Calu3 (cell line): ENCODE data around the gene ANKZF1. TPM values are rescaled to one million over a fixed set of nuclear protein-coding genes. Genes with fewer than 3 reads are reported as not detected.

ENCODE experiments used
- BruUV-seq: library from RNA; stranded (reverse); fragments of 400-500 nt; replicated peaks from 2 replicates; lab custom pipeline; 2021; lab: Mats Ljungman, UMichigan
- CTCF ChIA-PET: fragments of 300-600 bp; sonication (Branson Sonifier 250); formaldehyde crosslinking; loops from one replicate; lab custom pipeline; 2022; ENCODE audit warnings: antibody characterized with exemption; lab: Charles Lee
- DNase-seq: peaks from one replicate; pipeline ENCODE4 v3.0.0; 2022
- H3K27ac Mint-ChIP-seq: one replicate; pipeline ENCODE4 v1.8.0; 2022; ENCODE audit warnings: mixed read lengths; ENCODE audit not compliant: unreplicated experiment
- H3K27me3 Mint-ChIP-seq: one replicate; pipeline ENCODE4 v1.8.0; 2022; ENCODE audit warnings: mixed read lengths; ENCODE audit not compliant: unreplicated experiment
- H3K36me3 Mint-ChIP-seq: one replicate; pipeline ENCODE4 v1.8.0; 2022; ENCODE audit warnings: mild to moderate bottlenecking, moderate library complexity, mixed read lengths; ENCODE audit not compliant: insufficient read depth, unreplicated experiment
- H3K4me1 Mint-ChIP-seq: one replicate; pipeline ENCODE4 v1.8.0; 2022; ENCODE audit warnings: mild to moderate bottlenecking, low read depth, mixed read lengths; ENCODE audit not compliant: unreplicated experiment
- H3K4me3 Mint-ChIP-seq: one replicate; pipeline ENCODE4 v1.8.0; 2022; ENCODE audit warnings: mild to moderate bottlenecking, low read depth, moderate library complexity, mixed read lengths; ENCODE audit not compliant: unreplicated experiment
- H3K9me3 Mint-ChIP-seq: one replicate; pipeline ENCODE4 v1.8.0; 2022; ENCODE audit warnings: low read depth, mixed read lengths; ENCODE audit not compliant: unreplicated experiment
- intact Hi-C: fragments of 100-400 bp; cut with micrococcal nuclease; formaldehyde crosslinking; loops from one replicate; pipeline ENCODE4 v1.10.0; 2022; ENCODE audit not compliant: unreplicated experiment
- total RNA-seq: library from RNA; stranded (reverse); gene quantifications from 2 replicates; pipeline ENCODE4 v1.2.3, GENCODE V29; 2022
- TF ChIP-seq, protein P1 (sequence below): fragments of 200-600 bp; IDR thresholded peaks from one replicate; pipeline ENCODE4 v1.8.0; 2022; ENCODE audit warnings: antibody characterized with exemption; ENCODE audit not compliant: unreplicated experiment

Gene ANKZF1
- total RNA-seq, 1 experiment from 2014 or later: 56.6 TPM

DNA sequence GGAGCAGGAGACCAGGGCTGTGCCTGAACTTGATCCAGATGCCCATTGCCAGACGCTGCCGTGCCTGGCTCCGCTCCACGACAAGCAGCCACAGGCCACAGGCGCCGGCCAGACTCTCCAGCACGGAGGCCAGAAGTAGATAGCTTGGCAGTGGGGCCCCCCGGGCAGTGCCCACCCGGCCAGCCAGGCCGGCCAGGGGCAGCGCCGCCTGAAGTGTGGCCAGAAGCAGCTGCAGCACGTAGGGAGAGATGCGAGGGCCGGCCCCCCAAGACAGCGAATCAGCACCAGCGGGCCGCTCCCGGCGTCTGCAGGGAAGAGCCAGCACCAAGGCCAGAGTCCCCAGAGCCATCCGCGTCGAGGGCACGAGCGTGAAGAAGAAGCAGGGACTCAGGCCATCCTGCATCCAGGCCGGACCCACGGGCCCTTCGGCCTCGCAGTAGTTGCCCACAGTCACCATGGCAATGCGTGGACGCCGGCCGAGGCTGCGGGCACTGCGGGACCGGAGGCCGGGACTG lies 11.3 kb upstream of the ANKZF1 start:
- no TSS peak for BruUV-seq
- no peaks in the 10 kb centered on the region for H3K27me3 Mint-ChIP-seq
- DNase-seq: peak; percentile 51

DNA sequence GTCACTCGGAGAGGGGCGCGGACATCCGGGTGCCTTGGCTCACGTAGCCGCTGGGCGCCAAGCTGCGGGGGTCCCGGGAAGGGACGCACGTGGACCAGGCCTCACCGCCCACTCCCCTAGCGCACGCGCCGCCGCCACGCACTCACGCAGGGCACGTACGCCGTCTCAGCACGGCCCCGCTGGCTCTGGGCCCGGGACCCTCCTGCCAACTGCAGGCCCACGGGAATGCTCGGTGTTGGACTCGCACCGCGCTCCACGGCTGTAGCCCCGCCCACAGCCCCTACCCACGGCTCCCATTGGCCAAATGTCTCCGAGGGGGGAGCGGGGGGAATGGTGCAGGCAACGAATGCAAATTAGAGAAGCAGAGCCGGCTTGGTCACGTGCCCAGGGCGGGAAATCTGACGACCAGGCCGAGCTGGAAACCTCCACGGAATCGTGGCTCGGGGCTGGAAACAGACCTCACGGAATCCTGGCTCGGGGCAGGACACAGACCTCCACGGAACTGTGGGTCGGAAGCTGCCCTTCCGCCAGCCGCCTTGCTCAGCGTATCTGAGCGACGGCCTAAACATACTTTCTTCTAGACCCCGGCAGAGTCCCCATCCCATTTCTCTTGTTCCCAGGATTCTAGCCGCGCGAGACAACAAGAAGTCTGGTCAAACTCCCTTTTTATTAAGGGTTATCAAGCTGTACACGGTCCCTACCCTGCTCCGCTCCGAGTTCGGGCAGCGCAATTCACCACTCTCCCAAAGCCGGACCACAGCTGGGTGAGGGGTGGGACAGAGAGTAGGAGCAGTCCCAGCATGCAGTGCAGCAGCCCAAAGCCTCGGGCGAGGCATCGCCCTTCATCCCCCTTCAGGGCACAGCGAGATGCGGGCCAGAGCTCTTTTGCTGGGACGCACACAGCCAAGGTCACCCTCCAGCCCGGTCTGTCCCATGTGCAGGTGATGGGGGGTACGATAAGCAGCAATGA lies 10.6 kb upstream of the ANKZF1 start, which contains the start of gene ABCB6:
ABCB6 (minus strand) TSS at position 227 of the 970 bp plus-strand sequence. CDS start 285 bp downstream, outside the sequence.
- intact Hi-C loops: loop anchor here (5.0 to 10.0 kb wide), 2 partner anchors 54 to 58 kb away; partner anchors contain the start of genes DNAJB2 and NHEJ1
- Mint-ChIP-seq H3K4me1 (peaks cover 18% of the 10 kb centered on the region), H3K9me3 (no peaks in the 10 kb centered on the region), H3K4me3 (peak within 1 kb of the TSS; percentile 74), H3K27me3 (no peaks in the 10 kb centered on the region), H3K27ac (peak within 1 kb of the TSS; percentile 75), H3K36me3 (peaks cover 55% of the 10 kb centered on the region)
- CTCF ChIA-PET: interaction anchor here (1.3 to 2.6 kb wide), 2 partner anchors 10 to 35 kb away, joined by 3 to 10 read pairs; partner anchors contain the start of genes TUBA4A and TUBA4B
- TF ChIP-seq, protein P1, sequence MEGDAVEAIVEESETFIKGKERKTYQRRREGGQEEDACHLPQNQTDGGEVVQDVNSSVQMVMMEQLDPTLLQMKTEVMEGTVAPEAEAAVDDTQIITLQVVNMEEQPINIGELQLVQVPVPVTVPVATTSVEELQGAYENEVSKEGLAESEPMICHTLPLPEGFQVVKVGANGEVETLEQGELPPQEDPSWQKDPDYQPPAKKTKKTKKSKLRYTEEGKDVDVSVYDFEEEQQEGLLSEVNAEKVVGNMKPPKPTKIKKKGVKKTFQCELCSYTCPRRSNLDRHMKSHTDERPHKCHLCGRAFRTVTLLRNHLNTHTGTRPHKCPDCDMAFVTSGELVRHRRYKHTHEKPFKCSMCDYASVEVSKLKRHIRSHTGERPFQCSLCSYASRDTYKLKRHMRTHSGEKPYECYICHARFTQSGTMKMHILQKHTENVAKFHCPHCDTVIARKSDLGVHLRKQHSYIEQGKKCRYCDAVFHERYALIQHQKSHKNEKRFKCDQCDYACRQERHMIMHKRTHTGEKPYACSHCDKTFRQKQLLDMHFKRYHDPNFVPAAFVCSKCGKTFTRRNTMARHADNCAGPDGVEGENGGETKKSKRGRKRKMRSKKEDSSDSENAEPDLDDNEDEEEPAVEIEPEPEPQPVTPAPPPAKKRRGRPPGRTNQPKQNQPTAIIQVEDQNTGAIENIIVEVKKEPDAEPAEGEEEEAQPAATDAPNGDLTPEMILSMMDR: no peak
- peak; percentile 79 for DNase-seq
- no TSS peak for BruUV-seq

More for the DNA sequence above, 11.3 kb upstream of the ANKZF1 start:
- H3K4me1 Mint-ChIP-seq: peaks cover 18% of the 10 kb centered on the region
- H3K4me3 Mint-ChIP-seq: peak overlapping the region; percentile 74
- peaks cover 49% of the 10 kb centered on the region for H3K36me3 Mint-ChIP-seq
- CTCF ChIA-PET: interaction anchor here (0.7 to 2.6 kb wide), 6 partner anchors 10 to 77 kb away, joined by 3 to 10 read pairs (median 4); partner anchors contain the start of genes TUBA4A and TUBA4B
- intact Hi-C loops: loop anchor here (5.0 to 10.0 kb wide), 2 partner anchors 53 to 59 kb away; partner anchors contain the start of genes DNAJB2 and NHEJ1
- H3K9me3 Mint-ChIP-seq: no peaks in the 10 kb centered on the region
- TF ChIP-seq, protein P1: no peak
- peak overlapping the region; percentile 75 for H3K27ac Mint-ChIP-seq

DNA sequence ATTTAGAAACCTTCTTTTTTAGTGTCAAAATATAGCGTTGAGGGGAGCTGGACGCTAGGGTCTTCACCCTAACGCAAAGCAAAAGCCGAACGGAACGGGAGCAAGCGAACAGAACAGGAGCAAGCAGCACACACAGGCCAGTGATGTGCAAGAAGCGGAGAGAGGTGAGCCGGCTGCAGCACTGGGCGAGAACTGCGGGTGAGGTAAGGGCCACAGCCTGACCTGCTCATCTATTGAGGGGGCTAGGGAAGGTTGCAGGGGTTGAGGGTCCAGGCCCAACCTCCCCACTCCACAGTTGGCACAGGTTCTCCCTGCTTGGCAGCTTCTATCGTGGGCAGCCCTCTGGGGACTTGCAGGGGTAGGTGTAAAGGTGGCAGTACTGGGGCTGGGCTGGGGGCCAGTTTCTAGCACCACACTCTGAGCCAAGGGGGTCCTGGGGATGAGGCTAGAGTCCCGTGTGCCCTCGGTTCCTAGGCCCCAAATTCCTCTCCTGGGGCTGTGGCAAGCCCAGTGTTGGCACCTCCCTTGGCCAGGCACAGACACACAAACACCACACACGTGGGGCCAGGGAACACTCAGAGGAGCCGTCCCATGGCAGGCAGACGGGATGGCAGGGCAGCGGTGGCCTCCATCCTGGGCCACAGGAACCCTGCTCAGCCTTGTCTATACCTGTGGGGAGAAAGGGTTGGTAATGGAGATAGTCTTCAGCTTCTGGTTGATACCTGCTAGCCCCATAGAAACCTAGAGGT lies 9.6 kb upstream of the ANKZF1 start:
- no peaks in the 10 kb centered on the region for H3K27me3 Mint-ChIP-seq
- TF ChIP-seq, protein P1: no peak
- CTCF ChIA-PET: no interaction called here
- intact Hi-C loops: loop anchor here (5.0 to 10.0 kb wide), 2 partner anchors 55 to 57 kb away; partner anchors contain the start of genes DNAJB2 and NHEJ1
- BruUV-seq: no TSS peak
- no peak for DNase-seq
- no peaks in the 10 kb centered on the region for H3K9me3 Mint-ChIP-seq
- H3K27ac Mint-ChIP-seq: no peak overlapping the region
- peaks cover 61% of the 10 kb centered on the region for H3K36me3 Mint-ChIP-seq
- H3K4me3 Mint-ChIP-seq: no peak overlapping the region
- H3K4me1 Mint-ChIP-seq: peaks cover 18% of the 10 kb centered on the region
